ENCODE results near the gene PARVA.

PARVA gene

GRCh38 chr11:12473381-12473780 is 96.0 kb downstream of the PARVA start:
- TF ChIP-seq, protein P1, sequence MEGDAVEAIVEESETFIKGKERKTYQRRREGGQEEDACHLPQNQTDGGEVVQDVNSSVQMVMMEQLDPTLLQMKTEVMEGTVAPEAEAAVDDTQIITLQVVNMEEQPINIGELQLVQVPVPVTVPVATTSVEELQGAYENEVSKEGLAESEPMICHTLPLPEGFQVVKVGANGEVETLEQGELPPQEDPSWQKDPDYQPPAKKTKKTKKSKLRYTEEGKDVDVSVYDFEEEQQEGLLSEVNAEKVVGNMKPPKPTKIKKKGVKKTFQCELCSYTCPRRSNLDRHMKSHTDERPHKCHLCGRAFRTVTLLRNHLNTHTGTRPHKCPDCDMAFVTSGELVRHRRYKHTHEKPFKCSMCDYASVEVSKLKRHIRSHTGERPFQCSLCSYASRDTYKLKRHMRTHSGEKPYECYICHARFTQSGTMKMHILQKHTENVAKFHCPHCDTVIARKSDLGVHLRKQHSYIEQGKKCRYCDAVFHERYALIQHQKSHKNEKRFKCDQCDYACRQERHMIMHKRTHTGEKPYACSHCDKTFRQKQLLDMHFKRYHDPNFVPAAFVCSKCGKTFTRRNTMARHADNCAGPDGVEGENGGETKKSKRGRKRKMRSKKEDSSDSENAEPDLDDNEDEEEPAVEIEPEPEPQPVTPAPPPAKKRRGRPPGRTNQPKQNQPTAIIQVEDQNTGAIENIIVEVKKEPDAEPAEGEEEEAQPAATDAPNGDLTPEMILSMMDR (IDR thresholded peaks at IDR 0.05) = no peak

DNA sequence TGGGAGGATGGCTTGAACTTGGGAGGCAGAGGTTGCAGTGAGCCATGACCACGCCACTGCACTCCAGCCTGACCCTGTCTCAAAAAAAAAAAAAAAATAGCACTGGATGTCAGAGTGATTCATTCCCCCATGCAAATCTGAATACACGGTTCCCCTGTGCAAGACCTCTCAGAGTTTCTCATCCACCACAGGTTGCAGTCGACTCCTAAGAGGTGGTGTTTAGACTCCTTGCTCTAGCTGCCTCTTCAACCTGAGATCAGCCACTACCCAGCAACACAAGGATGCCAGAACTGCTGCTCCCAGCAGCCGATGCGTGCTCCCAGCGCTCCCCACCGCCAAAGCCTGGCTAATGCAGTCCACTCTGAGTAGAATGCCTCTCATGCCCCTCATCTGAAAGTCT is 97.5 kb downstream of the PARVA start:
- TF ChIP-seq, protein P1 (IDR thresholded peaks at IDR 0.05) = no peak

GRCh38 chr11:12478743-12479142 is 101.4 kb downstream of the PARVA start:
- TF ChIP-seq, protein P1 (IDR thresholded peaks at IDR 0.05) = no peak

DNA sequence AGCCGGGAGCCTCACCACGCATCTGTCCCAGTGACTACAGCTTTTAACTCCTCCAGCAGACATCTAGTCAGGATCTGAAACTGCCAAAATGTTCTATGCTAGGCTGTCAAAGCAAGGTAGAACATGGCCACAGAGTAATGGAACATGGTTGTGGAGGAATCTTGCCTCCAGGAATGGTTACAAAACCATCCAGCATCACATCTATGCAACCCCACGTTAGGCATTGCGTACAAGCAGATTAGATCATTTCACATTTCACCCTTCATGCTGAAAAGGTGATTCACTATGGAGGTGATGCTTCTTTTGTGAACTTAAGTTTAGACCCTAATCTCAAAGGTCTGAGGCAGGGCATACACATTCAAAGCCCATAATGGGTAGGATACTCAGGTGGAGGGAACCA is 103.0 kb downstream of the PARVA start:
- TF ChIP-seq, protein P1 (IDR thresholded peaks at IDR 0.05) = no peak

- TF ChIP-seq, protein P1 (IDR thresholded peaks at IDR 0.05) = no peak
Observed at GRCh38 chr11:12482839-12483238, 105.5 kb downstream of the PARVA start.

- TF ChIP-seq, protein P1 (IDR thresholded peaks at IDR 0.05) = no peak
Observed at GRCh38 chr11:12483604-12484003, 106.2 kb downstream of the PARVA start.

GRCh38 chr11:12485328-12485727 is 108.0 kb downstream of the PARVA start:
- TF ChIP-seq, protein P1 (IDR thresholded peaks at IDR 0.05) = peak; percentile 44

DNA sequence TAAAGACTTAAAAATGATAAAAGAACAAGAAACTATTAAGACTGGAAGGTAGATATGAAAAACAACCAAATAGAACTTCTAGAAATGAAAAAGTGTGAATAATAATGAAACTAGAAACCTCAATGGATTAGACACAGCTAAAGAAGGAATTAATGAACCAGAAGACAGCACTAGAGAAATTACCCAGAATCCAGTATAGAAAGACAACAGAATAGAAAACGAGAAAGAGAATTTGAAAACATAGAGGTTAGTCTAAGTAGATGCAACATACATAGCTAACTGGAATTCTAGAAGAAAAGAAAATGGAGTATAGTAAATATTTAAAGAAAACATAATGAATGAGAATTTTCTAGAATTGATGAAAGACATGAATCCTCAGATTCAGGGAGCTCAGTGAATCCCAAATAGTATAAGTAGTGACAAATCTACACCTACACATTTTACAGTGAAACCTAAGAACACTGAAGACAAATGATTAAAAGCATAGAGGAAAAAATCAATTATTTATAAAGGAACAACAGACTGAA is 111.9 kb downstream of the PARVA start:
- TF ChIP-seq, protein P1 (IDR thresholded peaks at IDR 0.05) = no peak
